H1 (cell line): ENCODE measurements around the gene DAZAP1. TPM values are rescaled to one million over a fixed set of nuclear protein-coding genes. Genes with fewer than 3 reads are reported as not detected.

ENCODE experiments used
- CTCF ChIA-PET: fragments of 300-600 bp; sonication (Branson Sonifier 250); formaldehyde crosslinking; loops from one replicate; lab custom pipeline; 2021; ENCODE audit not compliant: partially characterized antibody; lab: Charles Lee
- POLR2A ChIA-PET: fragments of 300-600 bp; sonication (Branson Sonifier 250); formaldehyde crosslinking; loops from one replicate; lab custom pipeline; 2021; ENCODE audit warnings: inconsistent platforms; ENCODE audit not compliant: partially characterized antibody; lab: Charles Lee
- DNase-seq, 2 experiments: peaks; one replicate each; pipeline versions ENCODE4 v3.0.0 to v3.0.0-alpha.2; 2010 to 2022; ENCODE audit warnings: low spot score in 2 of 2, low read depth in 1 of 2, mixed read lengths in 1 of 2
- FAIRE-seq: peaks from 2 replicates; lab custom pipeline; 2011; peaks lifted over from hg19 to GRCh38; lab: Jason Lieb, UNC
- H2AFZ ChIP-seq: 2 replicates; pipeline ENCODE4 v1.8.1; 2012; ENCODE audit warnings: low read length, inconsistent platforms
- H2AK5ac ChIP-seq: 2 replicates; pipeline ENCODE4 v1.6.1; 2013; ENCODE audit warnings: low read depth, low read length
- H2BK120ac ChIP-seq: replicated peaks from 2 replicates; pipeline ENCODE3; 2013; ENCODE audit warnings: low read depth, low read length, inconsistent platforms
- H2BK12ac ChIP-seq: 2 replicates; pipeline ENCODE4 v1.6.1; 2013; ENCODE audit warnings: low read depth, low read length
- H2BK15ac ChIP-seq: 2 replicates; pipeline ENCODE4 v1.6.1; 2013; ENCODE audit warnings: low read length
- H2BK20ac ChIP-seq: 2 replicates; pipeline ENCODE4 v1.6.1; 2013; ENCODE audit warnings: low read length
- H2BK5ac ChIP-seq: 2 replicates; pipeline ENCODE4 v1.6.1; 2013; ENCODE audit warnings: low read depth, low read length
- H3K14ac ChIP-seq: 2 replicates; pipeline ENCODE4 v1.6.1; 2013; ENCODE audit warnings: inconsistent platforms; ENCODE audit not compliant: insufficient read length
- H3K18ac ChIP-seq: 2 replicates; pipeline ENCODE4 v1.6.1; 2013; ENCODE audit warnings: low read length; ENCODE audit errors: extremely low read depth
- H3K23ac ChIP-seq: 2 replicates; pipeline ENCODE4 v1.6.1; 2013; ENCODE audit warnings: inconsistent platforms; ENCODE audit not compliant: insufficient read length
- H3K23me2 ChIP-seq: 2 replicates; pipeline ENCODE4 v1.6.1; 2013; ENCODE audit warnings: low read depth, low read length
- H3K27ac ChIP-seq: 2 replicates; pipeline ENCODE4 v1.6.1; 2011; ENCODE audit warnings: low read depth, low read length, inconsistent platforms
- H3K27me3 ChIP-seq, 4 experiments: replicated peaks in 1 of 4; 1 replicate in 1 of 4; 2 replicates in 3 of 4; pipeline versions ENCODE4 v1.6.1 to v1.8.1; 2011 to 2013; ENCODE audit warnings: low read length in 3 of 4, mild to moderate bottlenecking in 3 of 4, inconsistent platforms in 2 of 4, mixed read lengths in 2 of 4, moderate library complexity in 1 of 4; ENCODE audit not compliant: control insufficient read depth in 3 of 4, insufficient read depth in 3 of 4; ENCODE audit errors: extremely low read depth in 1 of 4
- H3K36me3 ChIP-seq, 4 experiments: 2 replicates each; pipeline versions ENCODE4 v1.6.1 to v1.8.1; 2011 to 2013; ENCODE audit warnings: mild to moderate bottlenecking in 4 of 4, low read length in 3 of 4, moderate library complexity in 2 of 4, control low read depth in 1 of 4, inconsistent platforms in 1 of 4; ENCODE audit not compliant: insufficient read depth in 4 of 4, control insufficient read depth in 2 of 4
- H3K4ac ChIP-seq: replicated peaks from 2 replicates; pipeline ENCODE3; 2013; ENCODE audit warnings: low read length, low read depth, mixed read lengths, inconsistent platforms; ENCODE audit not compliant: insufficient read length
- H3K4me1 ChIP-seq, 4 experiments: replicated peaks in 1 of 4; 1 replicate in 1 of 4; 2 replicates in 3 of 4; pipeline versions ENCODE4 v1.6.1 to v1.8.1; 2011 to 2013; ENCODE audit warnings: low read length in 3 of 4, inconsistent platforms in 2 of 4, mixed read lengths in 1 of 4; ENCODE audit not compliant: insufficient read depth in 4 of 4, control insufficient read depth in 3 of 4
- H3K4me2 ChIP-seq, 2 experiments: 2 replicates each; pipeline versions ENCODE4 v1.6.1 to v1.8.1; 2011 to 2013; ENCODE audit warnings: low read depth in 2 of 2, low read length in 2 of 2, control low read depth in 1 of 2, inconsistent platforms in 1 of 2, mild to moderate bottlenecking in 1 of 2; ENCODE audit not compliant: insufficient read depth in 1 of 2
- H3K4me3 ChIP-seq, 4 experiments: fragments of 200-600, 300-600 bp in 1 of 4; sonication (generic), shearing (Covaris generic), sonication (Bioruptor Twin) in 1 of 4; 2 replicates each; pipeline versions ENCODE4 v1.5.1 to v1.8.1; 2011 to 2016; ENCODE audit warnings: low read length in 4 of 4, low read depth in 3 of 4, control low read depth in 2 of 4, inconsistent platforms in 2 of 4, mild to moderate bottlenecking in 2 of 4, mixed read lengths in 1 of 4, moderate library complexity in 1 of 4; ENCODE audit not compliant: insufficient read depth in 2 of 4; ENCODE audit errors: extremely low read depth in 1 of 4
- H3K56ac ChIP-seq: replicated peaks from 2 replicates; pipeline ENCODE3; 2013; ENCODE audit warnings: low read depth, mild to moderate bottlenecking, mixed read lengths, low read length, inconsistent platforms; ENCODE audit not compliant: insufficient read length
- H3K79me1 ChIP-seq: 2 replicates; pipeline ENCODE4 v1.6.1; 2013; ENCODE audit warnings: low read depth, low read length, control low read depth
- H3K79me2 ChIP-seq, 2 experiments: 2 replicates each; pipeline versions ENCODE4 v1.6.1 to v1.8.1; 2012 to 2013; ENCODE audit warnings: low read length in 2 of 2, mild to moderate bottlenecking in 2 of 2, inconsistent platforms in 1 of 2; ENCODE audit not compliant: insufficient read depth in 2 of 2, control insufficient read depth in 1 of 2
- H3K9ac ChIP-seq, 4 experiments: replicated peaks in 1 of 4; 1 replicate in 1 of 4; 2 replicates in 3 of 4; pipeline versions ENCODE4 v1.6.1 to v1.8.1; 2011 to 2013; ENCODE audit warnings: low read depth in 3 of 4, low read length in 3 of 4, control low read depth in 2 of 4, mild to moderate bottlenecking in 2 of 4, moderate library complexity in 2 of 4, inconsistent platforms in 1 of 4; ENCODE audit errors: extremely low read depth in 1 of 4
- H3K9me3 ChIP-seq, 2 experiments: 2 replicates each; pipeline versions ENCODE4 v1.6.1 to v1.8.1; 2012 to 2013; ENCODE audit warnings: mild to moderate bottlenecking in 2 of 2, moderate library complexity in 2 of 2, control low read depth in 1 of 2, inconsistent platforms in 1 of 2, low read depth in 1 of 2, low read length in 1 of 2, mixed read lengths in 1 of 2; ENCODE audit not compliant: insufficient read depth in 2 of 2
- H4K20me1 ChIP-seq, 2 experiments: replicated peaks in 1 of 2; 2 replicates each; pipeline versions ENCODE3 to v1.8.1; 2011 to 2013; ENCODE audit warnings: inconsistent platforms in 2 of 2, low read length in 2 of 2, mild to moderate bottlenecking in 1 of 2; ENCODE audit not compliant: insufficient read depth in 2 of 2, control insufficient read depth in 1 of 2
- H4K5ac ChIP-seq: 2 replicates; pipeline ENCODE4 v1.6.1; 2013; ENCODE audit warnings: low read length, low read depth, mixed read lengths, inconsistent platforms; ENCODE audit not compliant: insufficient read length
- H4K8ac ChIP-seq: 2 replicates; pipeline ENCODE4 v1.8.0; 2013; ENCODE audit warnings: mild to moderate bottlenecking, moderate library complexity, low read length, inconsistent platforms; ENCODE audit not compliant: insufficient read depth; ENCODE audit errors: extremely low read depth
- H4K91ac ChIP-seq: replicated peaks from 2 replicates; pipeline ENCODE3; 2013; ENCODE audit warnings: low read length, mixed read lengths, inconsistent platforms; ENCODE audit not compliant: insufficient read length
- CBX5 ChIP-seq: fragments of 300-800, 300-1000 bp; sonication (generic); IDR thresholded peaks from 2 replicates; pipeline ENCODE4 v1.7.1; 2016; ENCODE audit warnings: antibody characterized with exemption, low read length, low read depth
- EZH2 ChIP-seq: fragments of 200-600 bp; sonication (generic); IDR thresholded peaks from 2 replicates; pipeline ENCODE4 v1.7.1; 2012; ENCODE audit warnings: low read depth, mild to moderate bottlenecking, moderate library complexity, low read length, inconsistent platforms; ENCODE audit not compliant: severe bottlenecking
- GABPA ChIP-seq: IDR thresholded peaks from 2 replicates; pipeline ENCODE4 v1.6.1; 2011; ENCODE audit warnings: mild to moderate bottlenecking, low read length, moderate library complexity, borderline replicate concordance; ENCODE audit not compliant: insufficient read depth
- KDM4A ChIP-seq: IDR thresholded peaks from one replicate; pipeline ENCODE4 v1.7.1; 2012; ENCODE audit warnings: low read depth, mild to moderate bottlenecking, moderate library complexity, low read length, inconsistent platforms; ENCODE audit not compliant: severe bottlenecking
- SAP30 ChIP-seq: fragments of 300-600 bp; sonication (generic); IDR thresholded peaks from 2 replicates; pipeline ENCODE4 v1.7.1; 2012; ENCODE audit warnings: low read length, moderate library complexity, mild to moderate bottlenecking, inconsistent platforms; ENCODE audit not compliant: insufficient read depth, insufficient replicate concordance
- SIN3A ChIP-seq, 2 experiments: IDR thresholded peaks in 1 of 2; conservative IDR thresholded peaks in 1 of 2; 2 replicates each; pipeline ENCODE4 v1.6.1; 2011 to 2012; ENCODE audit warnings: low read length in 2 of 2, improper control_type of control experiment in 1 of 2, low read depth in 1 of 2, mild to moderate bottlenecking in 1 of 2
- SP1 ChIP-seq: IDR thresholded peaks from 2 replicates; pipeline ENCODE4 v1.6.1; 2011; ENCODE audit warnings: low read depth, low read length
- TAF1 ChIP-seq: IDR thresholded peaks from 2 replicates; pipeline ENCODE4 v1.6.1; 2011; ENCODE audit warnings: mild to moderate bottlenecking, low read depth, low read length
- YY1 ChIP-seq: IDR thresholded peaks from 2 replicates; pipeline ENCODE4 v1.6.1; 2011; ENCODE audit warnings: low read depth, mild to moderate bottlenecking, low read length
- WGBS, 2 experiments: shearing (Covaris generic) in 1 of 2; methylation state at CpG; one replicate each; pipeline versions ENCODE4 v1.1.6 to v1.1.7; 2013 to 2015; ENCODE audit warnings: low lambda C conversion rate in 2 of 2, mixed read lengths in 2 of 2, inconsistent platforms in 1 of 2, low coverage in 1 of 2, missing lambda C conversion rate in 1 of 2; ENCODE audit not compliant: insufficient replicate concordance in 2 of 2, insufficient coverage in 1 of 2, insufficient read length in 1 of 2; ENCODE audit errors: extremely low coverage in 1 of 2, missing lambda C conversion rate in 1 of 2; 5-methylcytosine and 5-hydroxymethylcytosine counted together
- polyA plus RNA-seq, 7 experiments: library from polyadenylated mRNA; depleted of rRNA in 3 of 7; stranded (reverse) in 5 of 7; unstranded in 2 of 7; fragments of >200 nt in 5 of 7; fragments of 200-250 nt in 2 of 7; gene quantifications; 1 replicate in 5 of 7; 2 replicates in 1 of 7; 4 replicates in 1 of 7; pipeline versions ENCODE4 v1.2.1 to v1.2.3, GENCODE V29; 2011 to 2013; ENCODE audit warnings: missing spikeins in 2 of 7, mixed read lengths in 2 of 7
- total RNA-seq: library from RNA; stranded (reverse); fragmentation: NEBNext Ultra II Directional; extraction: Animal tissue kit (Norgen Biotek cat#: 25700); gene quantifications from 2 replicates; pipeline ENCODE4 v1.2.1, GENCODE V29; 2021

DAZAP1 gene
- total and polyA plus RNA-seq, 2 of the 8 experiments (the other 6 are each of a cell fraction or from before 2014, with no cell fraction given): 79.6 to 341 TPM

DNA sequence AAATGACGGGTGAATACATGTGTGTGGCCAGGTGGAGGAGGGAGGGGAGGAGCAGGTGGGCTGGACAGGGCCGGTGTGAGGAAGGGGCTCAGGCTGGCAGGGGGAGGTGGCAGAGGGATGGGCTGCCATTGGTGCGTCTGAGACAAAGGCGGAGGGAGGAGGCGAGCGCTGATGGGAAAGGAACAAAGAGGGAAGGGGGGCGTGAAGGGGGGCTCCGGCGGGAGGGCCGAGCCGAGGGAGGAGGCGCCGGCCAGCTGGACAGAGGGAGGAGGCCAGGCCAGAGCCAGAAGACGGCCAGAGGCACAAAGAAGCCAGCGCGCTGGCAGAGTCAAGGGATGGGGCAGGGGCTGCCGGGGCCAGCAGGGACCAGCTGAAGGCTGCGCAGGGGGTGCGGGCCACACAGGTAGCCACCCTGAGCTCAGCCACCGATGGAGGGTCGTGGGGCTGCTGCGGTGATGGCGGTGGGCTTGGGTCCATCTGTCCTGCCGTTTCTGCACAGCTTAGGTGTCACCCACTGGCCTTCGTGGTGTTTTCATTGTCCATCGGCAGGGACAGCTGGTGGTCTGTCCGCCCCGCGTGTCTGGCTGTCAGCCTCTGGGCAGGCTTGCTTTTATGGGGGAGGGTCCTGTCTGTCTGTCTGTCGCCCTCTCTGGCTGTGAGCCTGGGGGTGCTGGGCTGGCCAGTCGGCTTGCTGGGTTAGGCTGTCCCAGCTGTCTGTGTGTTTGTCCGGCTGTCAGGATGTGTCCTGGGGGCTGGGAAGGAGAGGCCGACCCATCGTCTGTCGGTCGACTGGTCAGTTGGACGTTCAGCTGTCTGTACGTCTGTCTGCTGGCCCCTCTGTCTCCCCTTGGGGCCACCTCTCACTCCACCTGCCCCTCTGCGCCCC lies 44.8 kb downstream of the DAZAP1 start:
- peak overlapping the region; percentile 99; the same call in 1 of the 2 replicates for H2BK15ac ChIP-seq
- H3K14ac ChIP-seq: no peak overlapping the region
- no peaks in the 10 kb centered on the region for H3K79me1 ChIP-seq
- CTCF ChIA-PET: interaction anchor here (0.7 to 6.9 kb wide), 5 partner anchors 9 to 387 kb away, joined by 3 to 54 read pairs (median 3); no protein-coding TSS in a partner anchor
- POLR2A ChIA-PET: interaction anchor here (1.3 to 9.4 kb wide), 9 partner anchors 10 to 184 kb away, joined by 3 to 109 read pairs (median 7); partner anchors contain the start of genes CIRBP and REEP6
- no peak for DNase-seq
- peaks cover 0 to 39% (median 29%) of the 10 kb centered on the region in 4 experiments; a peak in 6 of 7 replicates for H3K4me1 ChIP-seq
- 82% methylated on average over 20 of the region's 39 CpGs; no CpG with 5 or more reads in 1 of the 2 experiments for WGBS, 2 experiments
- no peak overlapping the region for H2AFZ ChIP-seq
- H2AK5ac ChIP-seq: peak overlapping the region; percentile 53; the same call in 1 of the 2 replicates
- H3K36me3 ChIP-seq: no peaks in the 10 kb centered on the region
- H4K91ac ChIP-seq: peak overlapping the region; percentile 98
- H2BK120ac ChIP-seq: peak overlapping the region; percentile 96
- H3K27me3 ChIP-seq: peaks cover 26 to 50% (median 47%) of the 10 kb centered on the region in 4 experiments
- peak overlapping the region; percentile 49 to 55; a peak in 3 of 4 replicates for H3K4me2 ChIP-seq
- H3K56ac ChIP-seq: no peak overlapping the region
- peak overlapping the region; percentile 78 for H4K8ac ChIP-seq
- H3K4me3 ChIP-seq: peak overlapping the region in 2 of 4 experiments; percentile 10 to 30; a peak in 3 of 8 replicates
- H3K18ac ChIP-seq: peak overlapping the region; percentile 87
- H2BK20ac ChIP-seq: peak overlapping the region; percentile 93
- peaks cover 4% of the 10 kb centered on the region; the same call in 1 of the 2 replicates for H3K23me2 ChIP-seq
- no peaks in the 10 kb centered on the region for H3K9me3 ChIP-seq
- H4K20me1 ChIP-seq: peaks cover 12 to 13% of the 10 kb centered on the region in 2 experiments
- peak overlapping the region; percentile 85; the same call in 1 of the 2 replicates for H2BK12ac ChIP-seq
- no peak for TF ChIP-seq KDM4A
- TF ChIP-seq TAF1: 0 out of 2 replicates have a peak, but pooled peaks have one; percentile 31
- TF ChIP-seq SAP30: no peak
- no peak for TF ChIP-seq CBX5
- TF ChIP-seq SP1: peak; percentile 38; the same call in 1 of the 2 replicates
- TF ChIP-seq SIN3A (conservative IDR thresholded peaks at IDR 0.05 in 1 of 2, IDR thresholded peaks at IDR 0.05 in 1 of 2; ENCODE audit: low read depth in 1 of 2, low read length in 2 of 2): 0 out of 4 replicates have a peak, but pooled peaks of 1 of the 2 experiments have one; percentile 18
- no peak for TF ChIP-seq YY1
- TF ChIP-seq EZH2: no peak
- no peak for TF ChIP-seq GABPA
- H3K4ac ChIP-seq: peak overlapping the region; percentile 89
- H2BK5ac ChIP-seq: peak overlapping the region; percentile 73; the same call in 1 of the 2 replicates
- no peak overlapping the region for H3K27ac ChIP-seq
- FAIRE-seq: no peak
- 0 out of 7 replicates have a peak overlapping the region, but pooled peaks of 1 of the 4 experiments have one; percentile 29 for H3K9ac ChIP-seq
- no peaks in the 10 kb centered on the region for H3K79me2 ChIP-seq
- H4K5ac ChIP-seq: no peak overlapping the region
- H3K23ac ChIP-seq: no peak overlapping the region
